Ecto neural progenitor cell (in vitro differentiated cells): ENCODE results near the gene KCTD1.

ENCODE experiments used
- DNase-seq: peaks from one replicate; pipeline ENCODE4 v3.0.0-alpha.2; 2018; ENCODE audit warnings: low spot score

Gene KCTD1

GRCh38 chr18:26548415-26549262 lies at the start of gene KCTD1:
KCTD1 (minus strand) TSS chr18:26548553; CDS start chr18:26548536, 17 bp downstream.
- peak; percentile 88 for DNase-seq

GRCh38 chr18:26593365-26594320 lies 45.3 kb upstream of the KCTD1 start:
- no peak for DNase-seq

- DNase-seq: no peak
Observed at GRCh38 chr18:26584745-26585144, 36.4 kb upstream of the KCTD1 start.

GRCh38 chr18:26579941-26580618 lies 31.7 kb upstream of the KCTD1 start:
- no peak for DNase-seq

- no peak for DNase-seq
Observed at GRCh38 chr18:26575865-26576217, 27.5 kb upstream of the KCTD1 start.

DNA sequence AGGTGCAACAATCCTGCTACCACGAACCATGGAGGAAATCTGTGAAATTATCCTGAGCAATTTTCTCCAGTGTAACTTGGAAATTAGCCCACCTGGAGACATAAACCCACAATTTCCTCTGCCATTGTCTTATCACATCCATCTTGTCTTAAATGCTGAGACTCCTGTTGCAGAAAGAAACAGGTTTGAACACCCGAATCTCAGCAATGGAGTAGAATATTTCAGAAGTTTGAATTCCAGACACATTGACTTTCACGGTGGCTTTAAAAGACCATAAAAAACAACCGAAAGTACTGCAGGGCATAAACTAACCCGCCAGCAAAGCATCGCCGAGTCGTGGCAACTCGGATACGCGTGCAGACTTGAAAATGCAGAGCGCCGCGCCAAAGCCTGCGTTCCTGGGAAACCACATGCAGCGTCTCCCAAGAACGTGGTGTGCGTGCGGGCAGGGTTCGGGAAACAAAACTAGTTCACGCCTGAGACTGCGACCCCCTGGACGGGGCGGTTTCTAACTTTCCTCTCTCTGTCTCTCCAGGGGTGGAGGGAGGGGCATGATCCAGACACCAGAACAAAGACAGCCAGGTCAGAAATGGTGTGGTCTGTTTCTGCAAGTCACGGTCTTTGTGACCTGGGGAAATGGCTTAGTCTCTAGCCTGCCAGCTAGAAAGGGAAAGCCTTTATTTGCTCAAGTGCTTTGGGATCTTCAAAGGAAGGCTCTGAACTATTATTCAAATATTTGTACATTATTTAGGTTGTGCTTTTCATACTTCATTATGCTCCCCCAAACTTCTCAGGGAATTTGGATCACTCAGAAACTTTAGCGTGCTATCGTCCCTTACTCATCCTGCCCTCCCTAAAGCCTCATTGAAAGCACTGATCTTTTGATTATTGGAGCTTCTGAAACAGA lies 26.9 kb upstream of the KCTD1 start:
- DNase-seq: peak; percentile 73

- no peak for DNase-seq
Observed at GRCh38 chr18:26568926-26569665, 20.7 kb upstream of the KCTD1 start.

- no peak for DNase-seq
Observed at GRCh38 chr18:26568513-26568912, 20.2 kb upstream of the KCTD1 start.

- no peak for DNase-seq
Observed at GRCh38 chr18:26566874-26567555, 18.7 kb upstream of the KCTD1 start.

- no peak for DNase-seq
Observed at GRCh38 chr18:26565514-26565913, 17.2 kb upstream of the KCTD1 start.

DNA sequence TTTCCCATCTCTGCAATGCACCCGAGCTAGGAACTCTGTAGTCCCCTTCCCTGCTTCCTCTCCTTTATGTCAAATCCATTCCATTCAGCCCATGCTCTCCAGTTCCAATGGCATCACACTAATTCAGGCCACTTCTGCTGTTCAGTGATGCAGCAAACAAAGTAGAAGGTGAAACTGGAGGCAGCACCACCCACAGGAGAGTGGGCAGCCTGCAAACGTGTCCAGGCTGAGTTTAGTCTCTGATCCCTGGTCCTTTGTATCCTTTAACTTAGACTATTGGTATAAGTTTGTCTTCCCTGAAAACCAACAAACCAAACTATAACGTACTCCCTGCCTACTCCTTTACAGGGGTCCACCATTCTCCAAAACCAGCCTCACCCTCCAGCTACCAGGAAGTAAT lies 14.7 kb upstream of the KCTD1 start:
- no peak for DNase-seq

DNA sequence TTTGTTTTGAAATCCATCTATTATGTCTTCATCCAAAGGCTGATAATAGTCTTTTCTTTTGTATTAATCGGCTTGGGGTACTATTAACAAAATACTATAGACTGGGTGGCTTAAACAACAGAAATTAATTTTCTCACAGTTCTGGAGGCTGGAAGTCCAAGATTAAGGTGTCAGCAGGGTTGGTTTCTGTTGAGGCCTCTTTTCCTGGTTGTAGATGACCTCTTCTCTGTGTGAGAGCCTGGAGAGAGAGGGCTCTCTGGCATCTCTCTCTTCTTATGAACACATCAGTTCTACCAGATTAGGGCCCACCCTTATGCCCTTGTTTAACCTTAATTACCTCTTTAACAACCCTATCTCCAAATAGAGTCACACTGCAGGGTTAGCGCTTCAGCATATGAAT lies 14.2 kb upstream of the KCTD1 start:
- DNase-seq: no peak

GRCh38 chr18:26561769-26562168 lies 13.4 kb upstream of the KCTD1 start:
- no peak for DNase-seq

- DNase-seq: no peak
Observed at GRCh38 chr18:26556573-26556972, 8.2 kb upstream of the KCTD1 start.

DNA sequence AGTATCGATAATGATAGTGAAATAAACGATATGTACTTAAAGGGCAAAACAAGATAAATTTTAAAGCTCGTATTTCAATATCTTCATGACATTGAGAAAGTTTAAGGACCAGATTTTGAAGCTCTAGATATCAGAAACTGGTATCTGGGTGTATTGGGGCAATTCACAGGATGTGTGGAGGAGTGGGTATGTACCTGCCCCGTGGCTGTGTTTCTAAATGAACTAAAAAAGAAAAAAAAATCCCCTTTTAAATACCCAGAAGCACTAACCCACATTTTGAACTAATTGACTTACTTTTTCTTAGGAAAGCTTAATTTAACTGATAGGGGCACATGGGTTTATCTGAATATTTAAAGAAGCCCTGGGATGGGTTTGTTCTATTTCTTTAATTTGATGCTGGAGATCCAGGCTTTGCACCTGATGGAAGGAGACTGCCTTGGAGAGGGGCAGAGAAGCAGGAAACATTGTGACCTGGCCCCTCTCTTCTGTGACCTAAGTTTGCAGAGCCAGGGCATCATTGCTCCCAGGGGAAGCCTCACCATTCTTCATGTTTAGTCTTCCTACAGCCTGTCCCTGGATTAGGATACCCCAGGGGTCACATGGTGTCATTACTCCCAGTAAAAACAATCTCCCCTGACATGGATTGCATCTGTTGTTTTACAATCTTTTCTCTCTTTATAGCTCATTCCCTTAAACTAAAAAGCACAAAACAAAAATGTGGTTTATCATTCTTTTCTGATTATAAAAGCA lies 7.6 kb upstream of the KCTD1 start:
- DNase-seq: no peak

- no peak for DNase-seq
Observed at GRCh38 chr18:26553943-26554342, 5.6 kb upstream of the KCTD1 start.

DNA sequence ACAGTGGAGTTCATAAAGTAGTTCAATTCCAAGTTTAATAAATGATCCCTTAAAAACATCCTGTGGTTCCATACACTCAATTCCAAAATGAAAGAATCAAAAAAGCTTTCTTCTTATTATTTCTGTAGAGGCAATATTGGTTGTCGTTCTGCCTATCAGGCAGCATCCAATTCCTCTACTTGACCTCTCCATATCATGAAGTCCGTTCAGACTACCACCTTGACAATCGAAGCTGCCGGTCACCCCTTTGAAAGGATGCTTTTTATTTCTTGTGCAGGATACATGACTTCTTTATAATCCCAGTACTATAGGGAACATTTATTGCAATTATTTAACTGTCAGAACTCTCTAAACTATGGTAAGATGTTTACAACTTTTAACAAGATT lies 3.3 kb upstream of the KCTD1 start:
- no peak for DNase-seq

DNA sequence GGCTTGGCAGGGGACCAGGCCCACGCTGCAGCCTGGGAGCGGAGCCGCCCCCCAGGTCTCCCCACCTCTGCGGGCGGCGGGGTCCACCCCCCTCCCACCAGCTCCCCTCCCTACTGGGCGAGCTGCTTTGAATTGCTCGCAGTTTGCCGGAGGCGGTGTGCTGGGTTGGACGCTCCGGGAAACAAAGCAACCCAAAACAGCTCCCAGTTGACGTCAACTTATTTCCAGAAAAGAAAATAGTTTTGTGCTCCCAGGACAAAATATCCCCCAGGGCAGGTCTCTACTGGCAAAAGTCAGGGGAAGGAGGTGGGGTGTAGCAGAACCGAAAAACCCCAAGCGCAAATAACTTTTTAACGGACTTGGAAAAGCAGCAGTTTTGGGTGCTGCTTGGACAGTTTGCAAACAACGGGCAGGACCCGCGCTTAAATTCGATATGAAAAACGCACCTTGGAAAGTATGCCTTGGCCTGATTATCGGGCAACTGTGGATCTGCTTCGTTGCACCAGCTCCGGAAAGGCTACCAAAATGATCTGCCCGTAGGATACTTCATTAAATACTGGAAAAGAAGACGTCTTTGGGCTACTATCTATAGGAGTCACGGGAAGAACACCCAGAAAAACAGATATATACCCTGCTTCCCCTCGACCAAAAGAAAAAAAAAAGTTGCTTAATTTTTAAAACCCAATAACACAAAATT lies 2.8 kb upstream of the KCTD1 start:
- no peak for DNase-seq
